H9 (cell line): Measurements from ENCODE around the gene APRT. TPM values are rescaled to one million over a fixed set of nuclear protein-coding genes. Genes with fewer than 3 reads are reported as not detected.

Source experiments
- DNase-seq: peaks from one replicate; pipeline ENCODE4 v3.0.0-alpha.2; 2017
- H2AFZ ChIP-seq: one replicate; pipeline ENCODE4 v1.6.1; 2013; ENCODE audit warnings: mild to moderate bottlenecking, low read length, control low read depth, moderate library complexity
- H2AK5ac ChIP-seq: 2 replicates; pipeline ENCODE4 v1.6.1; 2013; ENCODE audit warnings: low read length, control low read depth, mixed read lengths; ENCODE audit not compliant: insufficient read length
- H2BK120ac ChIP-seq: one replicate; pipeline ENCODE4 v1.6.1; 2013; ENCODE audit warnings: low read depth, mild to moderate bottlenecking, low read length, control low read depth, inconsistent platforms; ENCODE audit not compliant: poor library complexity, severe bottlenecking
- H2BK12ac ChIP-seq: 2 replicates; pipeline ENCODE4 v1.6.1; 2013; ENCODE audit warnings: low read length, control low read depth, mixed read lengths, low read depth; ENCODE audit not compliant: insufficient read length
- H2BK15ac ChIP-seq: 2 replicates; pipeline ENCODE4 v1.6.1; 2013; ENCODE audit warnings: low read depth, low read length, control low read depth
- H2BK20ac ChIP-seq: one replicate; pipeline ENCODE4 v1.6.1; 2013; ENCODE audit warnings: low read depth, mild to moderate bottlenecking, low read length, control low read depth, inconsistent platforms; ENCODE audit not compliant: poor library complexity, severe bottlenecking
- H2BK5ac ChIP-seq: 2 replicates; pipeline ENCODE4 v1.6.1; 2013; ENCODE audit warnings: low read length, control low read depth, mixed read lengths; ENCODE audit not compliant: insufficient read length
- H3K14ac ChIP-seq: 2 replicates; pipeline ENCODE4 v1.6.1; 2013; ENCODE audit warnings: low read length, control low read depth; ENCODE audit not compliant: insufficient read depth
- H3K18ac ChIP-seq: 2 replicates; pipeline ENCODE4 v1.6.1; 2013; ENCODE audit warnings: low read depth, mild to moderate bottlenecking, mixed read lengths, low read length, control low read depth; ENCODE audit not compliant: insufficient read length
- H3K23ac ChIP-seq: 2 replicates; pipeline ENCODE4 v1.6.1; 2013; ENCODE audit warnings: low read length, control low read depth, mixed read lengths, low read depth; ENCODE audit not compliant: insufficient read length
- H3K23me2 ChIP-seq: 2 replicates; pipeline ENCODE4 v1.6.1; 2013; ENCODE audit warnings: low read depth, mild to moderate bottlenecking, mixed read lengths, low read length, control low read depth; ENCODE audit not compliant: insufficient read length, poor library complexity, severe bottlenecking
- H3K27ac ChIP-seq: 2 replicates; pipeline ENCODE4 v1.5.1; 2013; ENCODE audit warnings: low read length, control low read depth, mixed read lengths, low read depth; ENCODE audit not compliant: insufficient read length
- H3K27me3 ChIP-seq: 2 replicates; pipeline ENCODE4 v1.6.1; 2013; ENCODE audit warnings: low read length, control low read depth, inconsistent platforms; ENCODE audit not compliant: insufficient read depth
- H3K4ac ChIP-seq: 2 replicates; pipeline ENCODE4 v1.6.1; 2013; ENCODE audit warnings: low read depth, mild to moderate bottlenecking, control low read depth, inconsistent platforms, low read length, moderate library complexity
- H3K4me1 ChIP-seq: 2 replicates; pipeline ENCODE4 v1.6.1; 2013; ENCODE audit warnings: low read length, control low read depth, inconsistent platforms; ENCODE audit not compliant: insufficient read depth
- H3K4me2 ChIP-seq: 2 replicates; pipeline ENCODE4 v1.6.1; 2013; ENCODE audit warnings: low read length, control low read depth, mixed read lengths; ENCODE audit not compliant: insufficient read length, insufficient read depth
- H3K56ac ChIP-seq: 2 replicates; pipeline ENCODE4 v1.6.1; 2013; ENCODE audit warnings: low read depth, mild to moderate bottlenecking, mixed read lengths, low read length, control low read depth; ENCODE audit not compliant: insufficient read length
- H3K79me1 ChIP-seq: 2 replicates; pipeline ENCODE4 v1.6.1; 2013; ENCODE audit warnings: low read depth, mild to moderate bottlenecking, moderate library complexity, low read length, control low read depth, inconsistent platforms; ENCODE audit not compliant: insufficient read depth, poor library complexity, severe bottlenecking
- H3K79me2 ChIP-seq: 2 replicates; pipeline ENCODE4 v1.6.1; 2013; ENCODE audit warnings: low read length, control low read depth, inconsistent platforms; ENCODE audit not compliant: insufficient read depth
- H3K9ac ChIP-seq: 2 replicates; pipeline ENCODE4 v1.6.1; 2013; ENCODE audit warnings: low read length, control low read depth, mixed read lengths; ENCODE audit not compliant: insufficient read length; ENCODE audit errors: extremely low read depth
- H3K9me3 ChIP-seq: one replicate; pipeline ENCODE4 v1.6.1; 2013; ENCODE audit warnings: low read depth, low read length, inconsistent platforms; ENCODE audit not compliant: control insufficient read depth
- H3T11ph ChIP-seq: one replicate; pipeline ENCODE4 v1.6.1; 2013; ENCODE audit warnings: mild to moderate bottlenecking, low read length, control low read depth, inconsistent platforms
- H4K20me1 ChIP-seq: one replicate; pipeline ENCODE4 v1.6.1; 2013; ENCODE audit not compliant: control insufficient read depth, insufficient read length, insufficient read depth
- H4K5ac ChIP-seq: 2 replicates; pipeline ENCODE4 v1.6.1; 2013; ENCODE audit warnings: low read depth, mild to moderate bottlenecking, mixed read lengths, low read length, control low read depth; ENCODE audit not compliant: insufficient read length
- H4K8ac ChIP-seq: replicated peaks from 2 replicates; pipeline ENCODE4 v1.6.1; 2013; ENCODE audit warnings: low read length, control low read depth, mixed read lengths, low read depth; ENCODE audit not compliant: insufficient read length
- H4K91ac ChIP-seq: 2 replicates; pipeline ENCODE4 v1.6.1; 2013; ENCODE audit warnings: low read depth, mild to moderate bottlenecking, moderate library complexity, mixed read lengths, low read length, control low read depth; ENCODE audit not compliant: insufficient read length
- H3K27ac Mint-ChIP-seq, 3 experiments: 2 replicates in 2 of 3; 3 replicates in 1 of 3; pipeline ENCODE4 v1.8.0; 2020 to 2021; ENCODE audit warnings: mixed read lengths in 3 of 3, mild to moderate bottlenecking in 1 of 3, moderate library complexity in 1 of 3
- H3K27me3 Mint-ChIP-seq: 2 replicates; pipeline ENCODE4 v1.8.0; 2021; ENCODE audit warnings: low read depth, mild to moderate bottlenecking, moderate library complexity, mixed read lengths
- H3K36me3 Mint-ChIP-seq, 3 experiments: 2 replicates in 2 of 3; 3 replicates in 1 of 3; pipeline ENCODE4 v1.8.0; 2020 to 2021; ENCODE audit warnings: low read depth in 3 of 3, mixed read lengths in 3 of 3; ENCODE audit not compliant: insufficient read depth in 1 of 3
- H3K4me1 Mint-ChIP-seq, 2 experiments: 2 replicates each; pipeline ENCODE4 v1.8.0; 2020; ENCODE audit warnings: mixed read lengths in 2 of 2
- H3K4me3 Mint-ChIP-seq, 2 experiments: 2 replicates in 1 of 2; 3 replicates in 1 of 2; pipeline ENCODE4 v1.8.0; 2020 to 2021; ENCODE audit warnings: mild to moderate bottlenecking in 2 of 2, mixed read lengths in 2 of 2, moderate library complexity in 1 of 2
- H3K9me3 Mint-ChIP-seq, 2 experiments: 2 replicates in 1 of 2; 3 replicates in 1 of 2; pipeline ENCODE4 v1.8.0; 2020; ENCODE audit warnings: mild to moderate bottlenecking in 2 of 2, mixed read lengths in 2 of 2, moderate library complexity in 1 of 2
- CTCF ChIP-seq: fragments of 200-600 bp; sonication (generic); conservative IDR thresholded peaks from 3 replicates; pipeline ENCODE4 v1.8.0; 2021; ENCODE audit warnings: antibody characterized with exemption, mild to moderate bottlenecking
- WGBS: extraction: QIAGEN DNeasy Blood & Tissue Kit; methylation state at CpG from one replicate; pipeline ENCODE4 v1.1.7; 2013; ENCODE audit warnings: missing lambda C conversion rate, low lambda C conversion rate, mixed read lengths; ENCODE audit not compliant: insufficient read length; ENCODE audit errors: extremely low coverage; 5-methylcytosine and 5-hydroxymethylcytosine counted together
- total RNA-seq: library from RNA; stranded (reverse); gene quantifications from 2 replicates; pipeline ENCODE4 v1.2.1, GENCODE V29; 2021

Gene APRT
- total RNA-seq, 1 experiment from 2014 or later, result 246 TPM

GRCh38 chr16:88842806-88843205 is 31.1 kb upstream of the APRT start:
- no peak overlapping the region for H2AFZ ChIP-seq
- H4K5ac ChIP-seq, result no peak overlapping the region
- H4K91ac ChIP-seq, result no peak overlapping the region
- Mint-ChIP-seq H3K36me3 (peaks cover 4 to 11% (median 9%) of the 10 kb centered on the region in 3 experiments; a peak in 6 of 7 replicates), H3K4me3 (no peak overlapping the region), H3K27ac (no peak overlapping the region), H3K27me3 (no peaks in the 10 kb centered on the region), H3K4me1 (no peaks in the 10 kb centered on the region), H3K9me3 (no peaks in the 10 kb centered on the region)
- H3K79me1 ChIP-seq, result no peaks in the 10 kb centered on the region
- no peak overlapping the region for H3K18ac ChIP-seq
- H4K20me1 ChIP-seq, result no peaks in the 10 kb centered on the region
- no peak overlapping the region for H2AK5ac ChIP-seq
- H3K9me3 ChIP-seq, result no peaks in the 10 kb centered on the region
- no peaks in the 10 kb centered on the region for H3K23me2 ChIP-seq
- H3T11ph ChIP-seq, result no peak overlapping the region
- no peak overlapping the region for H2BK5ac ChIP-seq
- H3K9ac ChIP-seq, result no peak overlapping the region
- no peak overlapping the region for H3K14ac ChIP-seq
- DNase-seq, result no peak
- no peak overlapping the region for H3K4me2 ChIP-seq
- H2BK15ac ChIP-seq, result no peak overlapping the region
- no CpG with 5 or more reads among the region's 25 CpGs for WGBS
- H3K27ac ChIP-seq, result no peak overlapping the region
- no peak overlapping the region for H3K56ac ChIP-seq
- no peak for TF ChIP-seq CTCF
- no peak overlapping the region for H2BK20ac ChIP-seq
- H4K8ac ChIP-seq, result no peak overlapping the region
- H3K4me1 ChIP-seq, result no peaks in the 10 kb centered on the region
- no peak overlapping the region for H3K23ac ChIP-seq
- H3K27me3 ChIP-seq, result no peaks in the 10 kb centered on the region
- H3K4ac ChIP-seq, result no peak overlapping the region
- H2BK120ac ChIP-seq, result no peak overlapping the region
- H3K79me2 ChIP-seq, result no peaks in the 10 kb centered on the region
- no peak overlapping the region for H2BK12ac ChIP-seq
